HEK293 (cell line): Measurements from ENCODE around the gene MTURN.

Source experiments
- SCRT2 ChIP-seq: fragments of 450-650 bp; formaldehyde crosslinking; IDR thresholded peaks from 2 replicates; pipeline ENCODE4 v1.5.1; 2016; ENCODE audit warnings: missing biosample characterization, missing genetic modification characterization
- ZBTB20 ChIP-seq: fragments of 450-650 bp; formaldehyde crosslinking; IDR thresholded peaks from 2 replicates; pipeline ENCODE4 v1.5.1; 2016; ENCODE audit warnings: missing biosample characterization, missing genetic modification characterization
- ZFP37 ChIP-seq: fragments of 450-650 bp; formaldehyde crosslinking; IDR thresholded peaks from 2 replicates; pipeline ENCODE4 v1.5.1; 2016; ENCODE audit warnings: missing biosample characterization, missing genetic modification characterization
- ZNF24 ChIP-seq: fragments of 450-650 bp; formaldehyde crosslinking; IDR thresholded peaks from 2 replicates; pipeline ENCODE4 v1.5.1; 2016; ENCODE audit warnings: missing biosample characterization, missing genetic modification characterization
- ZSCAN30 ChIP-seq: fragments of 450-650 bp; IDR thresholded peaks from 2 replicates; pipeline ENCODE4 v1.5.1; 2018; ENCODE audit warnings: missing biosample characterization, mild to moderate bottlenecking, missing genetic modification characterization, moderate library complexity
- TF ChIP-seq, protein P1 (sequence below): fragments of 450-650 bp; formaldehyde crosslinking; IDR thresholded peaks from 2 replicates; pipeline ENCODE4 v1.5.1; 2016; ENCODE audit warnings: missing biosample characterization, missing genetic modification characterization

DNA sequence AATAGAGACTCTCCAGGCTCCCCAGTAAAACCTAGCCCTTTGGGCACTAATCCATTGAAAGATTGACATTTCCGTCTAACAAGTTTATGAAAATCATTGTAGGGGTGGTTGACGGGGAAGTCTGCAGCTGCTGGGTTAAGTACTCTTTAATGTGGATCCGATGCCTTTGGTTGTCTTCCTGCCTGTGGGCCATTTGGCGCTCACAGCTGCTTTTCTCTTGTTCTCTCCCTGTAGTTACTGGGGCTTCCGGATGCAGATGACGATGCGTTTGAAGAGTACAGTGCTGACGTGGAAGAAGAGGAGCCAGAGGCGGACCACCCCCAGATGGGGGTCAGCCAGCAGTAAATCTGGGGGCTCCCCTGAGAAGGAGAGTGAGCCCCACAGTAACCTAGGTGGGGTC, 22.4 kb downstream of the MTURN start:
- no peak for TF ChIP-seq ZSCAN30
- TF ChIP-seq ZBTB20 (tag by site-specific recombination), result no peak
- TF ChIP-seq, protein P1, sequence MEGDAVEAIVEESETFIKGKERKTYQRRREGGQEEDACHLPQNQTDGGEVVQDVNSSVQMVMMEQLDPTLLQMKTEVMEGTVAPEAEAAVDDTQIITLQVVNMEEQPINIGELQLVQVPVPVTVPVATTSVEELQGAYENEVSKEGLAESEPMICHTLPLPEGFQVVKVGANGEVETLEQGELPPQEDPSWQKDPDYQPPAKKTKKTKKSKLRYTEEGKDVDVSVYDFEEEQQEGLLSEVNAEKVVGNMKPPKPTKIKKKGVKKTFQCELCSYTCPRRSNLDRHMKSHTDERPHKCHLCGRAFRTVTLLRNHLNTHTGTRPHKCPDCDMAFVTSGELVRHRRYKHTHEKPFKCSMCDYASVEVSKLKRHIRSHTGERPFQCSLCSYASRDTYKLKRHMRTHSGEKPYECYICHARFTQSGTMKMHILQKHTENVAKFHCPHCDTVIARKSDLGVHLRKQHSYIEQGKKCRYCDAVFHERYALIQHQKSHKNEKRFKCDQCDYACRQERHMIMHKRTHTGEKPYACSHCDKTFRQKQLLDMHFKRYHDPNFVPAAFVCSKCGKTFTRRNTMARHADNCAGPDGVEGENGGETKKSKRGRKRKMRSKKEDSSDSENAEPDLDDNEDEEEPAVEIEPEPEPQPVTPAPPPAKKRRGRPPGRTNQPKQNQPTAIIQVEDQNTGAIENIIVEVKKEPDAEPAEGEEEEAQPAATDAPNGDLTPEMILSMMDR (tag by site-specific recombination), result no peak
- TF ChIP-seq ZFP37 (tag by site-specific recombination), result no peak
- no peak for TF ChIP-seq ZNF24
- no peak for TF ChIP-seq SCRT2 (tag by site-specific recombination)
